Right lobe of liver (tissue), 6 donors: ENCODE data around the gene FAM163A. TPM values are rescaled to one million over a fixed set of nuclear protein-coding genes. Genes with fewer than 3 reads are reported as not detected.

ENCODE experiments used
- ATAC-seq, 4 donors: fragments of 200-7000 bp; cut with Tn5 transposase; one replicate each; pipeline ENCODE4 v1.9.1; 2020; ENCODE audit warnings: mild to moderate bottlenecking in 4 of 4, moderate library complexity in 4 of 4
- DNase-seq, 3 donors: peaks; one replicate each; pipeline ENCODE4 v3.0.0-alpha.2; 2020
- H3K27ac ChIP-seq, 3 donors: fragments of 200-600 bp; one replicate each; pipeline ENCODE4 v1.8.0; 2022
- H3K27me3 ChIP-seq, 2 donors: fragments of 200-600 bp; one replicate each; pipeline ENCODE4 v1.8.0; 2022
- H3K36me3 ChIP-seq, 4 donors: fragments of 200-600 bp; sonication (generic) in 1 of 4; one replicate each; pipeline versions ENCODE4 v1.5.1 to v1.8.0; 2017 to 2022; ENCODE audit warnings: control low read depth in 1 of 4
- H3K4me1 ChIP-seq, 4 donors: fragments of 200-600 bp; sonication (generic) in 1 of 4; one replicate each; pipeline versions ENCODE4 v1.5.1 to v1.8.0; 2017 to 2022; ENCODE audit warnings: control low read depth in 1 of 4
- H3K4me3 ChIP-seq, 3 donors: fragments of 200-600 bp; one replicate each; pipeline ENCODE4 v1.8.0; 2022
- H3K9me3 ChIP-seq, 4 donors: fragments of 200-600 bp; sonication (generic) in 1 of 4; one replicate each; pipeline versions ENCODE4 v1.5.1 to v1.8.0; 2017 to 2022; ENCODE audit warnings: control low read depth in 1 of 4
- POLR2A ChIP-seq: fragments of 450-650 bp; IDR thresholded peaks from one replicate; pipeline ENCODE4 v1.6.1; 2017; ENCODE audit warnings: antibody characterized with exemption, mild to moderate bottlenecking
- WGBS: methylation state at CpG from one replicate; pipeline ENCODE4 v1.1.6; 2018; ENCODE audit warnings: low coverage, low lambda C conversion rate; ENCODE audit not compliant: insufficient coverage; ENCODE audit errors: missing lambda C conversion rate; 5-methylcytosine and 5-hydroxymethylcytosine counted together
- intact Hi-C, 2 donors: fragments of 100-400 bp; cut with DNase I; formaldehyde crosslinking; loops; one replicate each; pipeline versions ENCODE4 v1.11.2 to v1.14.1; 2022
- total RNA-seq, 6 experiments: library from RNA; depleted of rRNA in 2 of 6; stranded (reverse); fragments of >200 nt in 2 of 6; fragmentation: NEBNext Ultra II Directional in 3 of 6; extraction: Animal tissue kit (Norgen Biotek cat#: 25700) in 3 of 6; gene quantifications; one replicate each; pipeline versions ENCODE4 v1.1.0 to v1.2.4, GENCODE V29; 2016 to 2023
- TF ChIP-seq, protein P1 (sequence below), 4 donors: fragments of 200-600 bp in 3 of 4; fragments of 450-650 bp in 1 of 4; IDR thresholded peaks; one replicate each; pipeline versions ENCODE4 v1.5.1 to v1.8.0; 2016 to 2022; ENCODE audit warnings: antibody characterized with exemption in 4 of 4, mild to moderate bottlenecking in 2 of 4
- donor health status: DM: no; HTN: yes; CAD: no.
- donor health status: DM: no; HTN: no; CAD: no.
- donor health status: DM: no; HTN: no; CAD: no.
- donor health status: DM: no; HTN: yes; CAD: no.
- donor health status: DM: no; HTN: yes; CAD: no.

The FAM163A gene
- total RNA-seq, 6 experiments from 2014 or later = 0.07 to 0.12 (median 0.12) TPM; not detected in 3

DNA sequence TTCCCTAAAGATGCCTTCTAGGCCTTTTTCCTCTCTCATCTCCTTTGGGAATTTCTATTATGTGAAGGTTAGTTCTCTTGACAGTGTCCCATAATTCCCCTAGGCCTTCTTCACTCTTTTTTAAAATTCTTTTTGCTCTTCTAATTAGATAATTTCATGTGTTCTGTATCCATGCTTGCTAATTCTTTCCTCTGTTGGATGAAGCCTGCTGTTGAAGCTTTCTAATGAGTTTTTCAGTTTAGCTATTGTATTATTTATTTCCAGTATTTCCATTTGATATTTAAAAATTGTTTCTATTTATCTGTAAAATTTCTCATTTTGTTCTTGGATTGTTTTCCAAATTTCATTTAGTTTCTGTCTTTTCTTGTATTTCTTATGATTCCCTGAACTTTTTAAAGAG lies 28.5 kb upstream of the FAM163A start:
- TF ChIP-seq POLR2A = no peak
- TF ChIP-seq, protein P1, sequence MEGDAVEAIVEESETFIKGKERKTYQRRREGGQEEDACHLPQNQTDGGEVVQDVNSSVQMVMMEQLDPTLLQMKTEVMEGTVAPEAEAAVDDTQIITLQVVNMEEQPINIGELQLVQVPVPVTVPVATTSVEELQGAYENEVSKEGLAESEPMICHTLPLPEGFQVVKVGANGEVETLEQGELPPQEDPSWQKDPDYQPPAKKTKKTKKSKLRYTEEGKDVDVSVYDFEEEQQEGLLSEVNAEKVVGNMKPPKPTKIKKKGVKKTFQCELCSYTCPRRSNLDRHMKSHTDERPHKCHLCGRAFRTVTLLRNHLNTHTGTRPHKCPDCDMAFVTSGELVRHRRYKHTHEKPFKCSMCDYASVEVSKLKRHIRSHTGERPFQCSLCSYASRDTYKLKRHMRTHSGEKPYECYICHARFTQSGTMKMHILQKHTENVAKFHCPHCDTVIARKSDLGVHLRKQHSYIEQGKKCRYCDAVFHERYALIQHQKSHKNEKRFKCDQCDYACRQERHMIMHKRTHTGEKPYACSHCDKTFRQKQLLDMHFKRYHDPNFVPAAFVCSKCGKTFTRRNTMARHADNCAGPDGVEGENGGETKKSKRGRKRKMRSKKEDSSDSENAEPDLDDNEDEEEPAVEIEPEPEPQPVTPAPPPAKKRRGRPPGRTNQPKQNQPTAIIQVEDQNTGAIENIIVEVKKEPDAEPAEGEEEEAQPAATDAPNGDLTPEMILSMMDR (IDR thresholded peaks at IDR 0.05) = no peak
- H3K4me3 ChIP-seq = no peak overlapping the region
- H3K9me3 ChIP-seq = peaks cover 0 to 22% (median 0%) of the 10 kb centered on the region in 4 donors
- no peaks in the 10 kb centered on the region for H3K27me3 ChIP-seq
- H3K27ac ChIP-seq = no peak overlapping the region
- DNase-seq (no peak), ATAC-seq (no peak)
- intact Hi-C loops = no loop called here
- no peaks in the 10 kb centered on the region for H3K4me1 ChIP-seq
- no peaks in the 10 kb centered on the region for H3K36me3 ChIP-seq

- no peaks in the 10 kb centered on the region for H3K4me1 ChIP-seq
- no peak overlapping the region for H3K4me3 ChIP-seq
- peaks cover 0 to 30% (median 0%) of the 10 kb centered on the region in 4 donors for H3K9me3 ChIP-seq
- H3K27me3 ChIP-seq = no peaks in the 10 kb centered on the region
- no peak overlapping the region for H3K27ac ChIP-seq
- no peak for ATAC-seq
- TF ChIP-seq, protein P1 (IDR thresholded peaks at IDR 0.05) = no peak
- TF ChIP-seq POLR2A = no peak
- intact Hi-C loops = no loop called here
- DNase-seq = no peak
- no peaks in the 10 kb centered on the region for H3K36me3 ChIP-seq
Observed at GRCh38 chr1:179719272-179719671, 23.8 kb upstream of the FAM163A start.

GRCh38 chr1:179728271-179728670 lies 14.8 kb upstream of the FAM163A start:
- TF ChIP-seq, protein P1 (IDR thresholded peaks at IDR 0.05) = no peak
- TF ChIP-seq POLR2A = no peak
- DNase-seq = no peak
- Histone ChIP-seq H3K4me1 (no peaks in the 10 kb centered on the region), H3K36me3 (no peaks in the 10 kb centered on the region), H3K27ac (no peak overlapping the region), H3K27me3 (no peaks in the 10 kb centered on the region), H3K4me3 (no peak overlapping the region), H3K9me3 (no peaks in the 10 kb centered on the region)
- intact Hi-C loops = no loop called here
- WGBS = 42% methylated on average over 2 of the region's 2 CpGs
- no peak for ATAC-seq

- DNase-seq = no peak
Observed at GRCh38 chr1:179729881-179730280, 13.2 kb upstream of the FAM163A start.

DNA sequence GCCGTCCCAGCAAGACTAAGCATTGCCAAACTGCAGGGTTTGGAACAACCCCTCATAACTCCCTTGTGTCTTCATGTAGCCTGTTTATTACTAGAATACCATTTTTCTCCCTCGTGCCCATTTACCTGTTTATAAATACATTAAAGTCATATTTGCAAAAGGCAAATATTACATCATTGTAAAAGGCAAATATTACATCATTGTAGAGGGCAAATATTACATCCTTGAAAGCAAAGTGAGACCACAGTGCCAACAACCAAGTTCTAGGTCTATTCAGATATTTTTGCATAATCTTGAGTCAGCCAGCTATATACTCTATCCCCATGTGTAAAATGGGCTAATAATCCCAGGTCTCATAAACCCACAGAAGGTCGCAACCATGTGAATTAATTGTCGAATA lies 11.4 kb upstream of the FAM163A start:
- Histone ChIP-seq H3K27ac (no peak overlapping the region), H3K27me3 (no peaks in the 10 kb centered on the region), H3K4me3 (no peak overlapping the region), H3K4me1 (no peaks in the 10 kb centered on the region), H3K9me3 (no peaks in the 10 kb centered on the region), H3K36me3 (no peaks in the 10 kb centered on the region)
- ATAC-seq (no peak), DNase-seq (no peak)
- intact Hi-C loops = no loop called here
- TF ChIP-seq, protein P1 (IDR thresholded peaks at IDR 0.05) = no peak
- no peak for TF ChIP-seq POLR2A
- 60% methylated on average over 4 of the region's 4 CpGs for WGBS

More at GRCh38 chr1:179729881-179730280, 13.2 kb upstream of the FAM163A start:
- Histone ChIP-seq H3K36me3 (no peaks in the 10 kb centered on the region), H3K27me3 (no peaks in the 10 kb centered on the region), H3K27ac (no peak overlapping the region), H3K4me3 (no peak overlapping the region), H3K9me3 (no peaks in the 10 kb centered on the region), H3K4me1 (no peaks in the 10 kb centered on the region)
- intact Hi-C loops = no loop called here
- ATAC-seq = no peak
- 69% methylated on average over 4 of the region's 4 CpGs for WGBS
- TF ChIP-seq, protein P1 (IDR thresholded peaks at IDR 0.05) = no peak
